A673 (cell line): Measurements from ENCODE around the gene BCL7A. TPM values are rescaled to one million over a fixed set of nuclear protein-coding genes. Genes with fewer than 3 reads are reported as not detected.
"Not testable (repeated sequence)": the region's sequence is repeated elsewhere in the genome, so short reads cannot be mapped to it uniquely, and the experiment has no call there.

ENCODE experiments used
- BruUV-seq: library from RNA; stranded (reverse); fragments of 400-500 nt; replicated peaks from 2 replicates; lab custom pipeline; 2021; lab: Mats Ljungman, UMichigan
- CTCF ChIA-PET: fragments of 300-600 bp; sonication (Branson Sonifier 250); formaldehyde crosslinking; loops from one replicate; lab custom pipeline; 2022; ENCODE audit warnings: antibody characterized with exemption; lab: Charles Lee
- POLR2A ChIA-PET: fragments of 300-600 bp; sonication (Branson Sonifier 250); formaldehyde crosslinking; loops from one replicate; lab custom pipeline; 2022; ENCODE audit warnings: antibody characterized with exemption; ENCODE audit not compliant: low non-redundant PET; lab: Charles Lee
- DNase-seq: peaks from one replicate; pipeline ENCODE4 v3.0.0-alpha.2; 2015; ENCODE audit warnings: low spot score
- H3K27ac ChIP-seq: fragments of 200-600 bp; sonication (generic); 2 replicates; pipeline ENCODE4 v1.5.1; 2016; ENCODE audit warnings: mixed run types, low read depth, mild to moderate bottlenecking, mixed read lengths, antibody characterized with exemption, low read length; ENCODE audit not compliant: poor library complexity, severe bottlenecking
- H3K27me3 ChIP-seq: fragments of 200-600 bp; sonication (generic); replicated peaks from 2 replicates; pipeline ENCODE4 v1.6.1; 2017; ENCODE audit warnings: mixed run types, low read depth, mild to moderate bottlenecking, mixed read lengths, antibody characterized with exemption, low read length; ENCODE audit not compliant: insufficient read depth, poor library complexity
- H3K36me3 ChIP-seq: fragments of 200-600 bp; sonication (generic); 2 replicates; pipeline ENCODE4 v1.6.1; 2016; ENCODE audit warnings: mixed run types, mild to moderate bottlenecking, mixed read lengths, antibody characterized with exemption, low read length; ENCODE audit not compliant: insufficient read depth, poor library complexity, severe bottlenecking
- H3K4me1 ChIP-seq: fragments of 200-600 bp; sonication (generic); 2 replicates; pipeline ENCODE4 v1.6.1; 2017; ENCODE audit warnings: mixed run types, mild to moderate bottlenecking, mixed read lengths, antibody characterized with exemption, low read length; ENCODE audit not compliant: insufficient read depth, poor library complexity, severe bottlenecking
- H3K4me3 ChIP-seq: fragments of 200-600 bp; sonication (generic); 2 replicates; pipeline ENCODE4 v1.5.1; 2016; ENCODE audit warnings: low read depth, mixed run types, mild to moderate bottlenecking, mixed read lengths, low read length; ENCODE audit not compliant: poor library complexity, severe bottlenecking
- H3K9me3 ChIP-seq: fragments of 200-600 bp; sonication (generic); 2 replicates; pipeline ENCODE4 v1.6.1; 2016; ENCODE audit warnings: mixed run types, low read depth, mild to moderate bottlenecking, mixed read lengths, antibody characterized with exemption, low read length; ENCODE audit not compliant: poor library complexity, severe bottlenecking
- CTCF ChIP-seq: fragments of 300-800, 200-600 bp; sonication (generic); conservative IDR thresholded peaks from 2 replicates; pipeline ENCODE4 v1.5.1; 2017; ENCODE audit warnings: low read depth, mild to moderate bottlenecking, antibody characterized with exemption, low read length, moderate library complexity, mixed read lengths
- EZH2 ChIP-seq: fragments of 200-600 bp; sonication (generic); IDR thresholded peaks from 2 replicates; pipeline ENCODE4 v1.6.1; 2017; ENCODE audit warnings: borderline replicate concordance, low read depth, mild to moderate bottlenecking, mixed read lengths, antibody characterized with exemption, low read length; ENCODE audit not compliant: poor library complexity, severe bottlenecking
- intact Hi-C: fragments of 100-400 bp; cut with micrococcal nuclease; formaldehyde crosslinking; loops from one replicate; pipeline ENCODE4 v1.10.0; 2022; ENCODE audit not compliant: unreplicated experiment
- total RNA-seq: library from RNA; stranded (reverse); gene quantifications from 2 replicates; pipeline ENCODE4 v1.2.3, GENCODE V29; 2021

The BCL7A gene
- total RNA-seq, 1 experiment from 2014 or later = 40.7 TPM

GRCh38 chr12:122054842-122055520 lies 33.3 kb downstream of the BCL7A start:
- BruUV-seq = no TSS peak
- no peaks in the 10 kb centered on the region for H3K4me1 ChIP-seq
- no peaks in the 10 kb centered on the region for H3K9me3 ChIP-seq
- no peak overlapping the region for H3K27ac ChIP-seq
- no peak for DNase-seq
- intact Hi-C loops = loop anchor here (1.0 to 10.0 kb wide), 3 partner anchors 68 to 140 kb away; partner anchors contain the start of gene CFAP251
- H3K4me3 ChIP-seq = no peak overlapping the region
- H3K27me3 ChIP-seq = no peaks in the 10 kb centered on the region
- CTCF ChIA-PET = interaction anchor here (0.8 to 2.1 kb wide), 4 partner anchors 26 to 136 kb away, joined by 3 to 18 read pairs (median 6); no protein-coding TSS in a partner anchor
- POLR2A ChIA-PET = no interaction called here
- H3K36me3 ChIP-seq = peaks cover 31% of the 10 kb centered on the region
- TF ChIP-seq CTCF (no peak), EZH2 (no peak)

- H3K4me1 ChIP-seq, DNase-seq, H3K27ac ChIP-seq, H3K27me3 ChIP-seq, POLR2A ChIA-PET, H3K9me3 ChIP-seq, H3K4me3 ChIP-seq, BruUV-seq: not testable (repeated sequence)
- H3K36me3 ChIP-seq = peaks cover 39% of the 10 kb centered on the region
- intact Hi-C loops = loop anchor here (10.0 kb wide), 1 partner anchor 142 kb away; the partner anchor contains the start of gene CFAP251
- CTCF ChIA-PET = interaction anchor here (0.5 kb wide), 1 partner anchor 66 kb away, joined by 4 read pairs; no protein-coding TSS in a partner anchor
Measured at GRCh38 chr12:122056406-122056805, 34.7 kb downstream of the BCL7A start.

GRCh38 chr12:122057007-122057735 lies 35.5 kb downstream of the BCL7A start:
- no peak overlapping the region for H3K27ac ChIP-seq
- no peaks in the 10 kb centered on the region for H3K9me3 ChIP-seq
- TF ChIP-seq CTCF = no peak
- no peak for TF ChIP-seq EZH2
- BruUV-seq = no TSS peak
- intact Hi-C loops = loop anchor here (10.0 kb wide), 1 partner anchor 142 kb away; the partner anchor contains the start of gene CFAP251
- H3K4me3 ChIP-seq = no peak overlapping the region
- H3K36me3 ChIP-seq = peaks cover 39% of the 10 kb centered on the region
- ChIA-PET CTCF (interaction anchor here (0.5 kb wide), 1 partner anchor 66 kb away, joined by 4 read pairs; no protein-coding TSS in a partner anchor), POLR2A (no interaction called here)
- H3K4me1 ChIP-seq = no peaks in the 10 kb centered on the region
- no peak for DNase-seq
- H3K27me3 ChIP-seq = no peaks in the 10 kb centered on the region
